GM21723 (cell line): ENCODE data around the gene WDR11.
"Not testable (repeated sequence)": the region's sequence is repeated elsewhere in the genome, so short reads cannot be mapped to it uniquely, and the experiment has no call there.

ENCODE experiments used
- ATAC-seq: cut with Tn5 transposase; IDR thresholded peaks from one replicate; pipeline ENCODE4 v1.9.1; 2021; ENCODE audit warnings: mild to moderate bottlenecking, moderate library complexity; ENCODE audit not compliant: unreplicated experiment

WDR11 gene

GRCh38 chr10:120854388-120854787 is 3.2 kb downstream of the WDR11 start:
- ATAC-seq, result no peak

- no peak for ATAC-seq
Observed at GRCh38 chr10:120861178-120861855, 10.2 kb downstream of the WDR11 start.

GRCh38 chr10:120873741-120874140 is 22.6 kb downstream of the WDR11 start:
- ATAC-seq, result no peak

- ATAC-seq, result no peak
Observed at GRCh38 chr10:120883071-120883470, 31.9 kb downstream of the WDR11 start.

- ATAC-seq, result no peak
Observed at GRCh38 chr10:120887482-120887881, 36.3 kb downstream of the WDR11 start.

- no peak for ATAC-seq
Observed at GRCh38 chr10:120891365-120891764, 40.2 kb downstream of the WDR11 start.

- ATAC-seq, result no peak
Observed at GRCh38 chr10:120894556-120894955, 43.4 kb downstream of the WDR11 start.

GRCh38 chr10:120897343-120897742 is 46.2 kb downstream of the WDR11 start:
- ATAC-seq, result no peak

GRCh38 chr10:120905268-120905667 is 54.1 kb downstream of the WDR11 start:
- no peak for ATAC-seq

- no peak for ATAC-seq
Observed at GRCh38 chr10:120917521-120918250, 66.5 kb downstream of the WDR11 start.

GRCh38 chr10:120923886-120924285 is 72.7 kb downstream of the WDR11 start:
- not testable (repeated sequence) for ATAC-seq

- ATAC-seq, result no peak
Observed at GRCh38 chr10:120926611-120927010, 75.4 kb downstream of the WDR11 start.

GRCh38 chr10:120927352-120927751 is 76.2 kb downstream of the WDR11 start:
- no peak for ATAC-seq

- ATAC-seq, result no peak
Observed at GRCh38 chr10:120929166-120929565, 78.0 kb downstream of the WDR11 start.

- peak; percentile 66 for ATAC-seq
Observed at GRCh38 chr10:120931423-120931822, 80.3 kb downstream of the WDR11 start.

GRCh38 chr10:120931999-120932398 is 80.8 kb downstream of the WDR11 start:
- no peak for ATAC-seq

- no peak for ATAC-seq
Observed at GRCh38 chr10:120938822-120939221, 87.7 kb downstream of the WDR11 start.

- no peak for ATAC-seq
Observed at GRCh38 chr10:120940299-120940900, 89.2 kb downstream of the WDR11 start.

- ATAC-seq, result no peak
Observed at GRCh38 chr10:120941501-120941900, 90.3 kb downstream of the WDR11 start.

GRCh38 chr10:120942806-120943413 is 91.7 kb downstream of the WDR11 start:
- ATAC-seq, result peak; percentile 95

GRCh38 chr10:120943542-120943941 is 92.4 kb downstream of the WDR11 start:
- no peak for ATAC-seq
